Bronchial epithelial cell (primary cell): ENCODE results near the gene SAMD5. TPM values are rescaled to one million over a fixed set of nuclear protein-coding genes. Genes with fewer than 3 reads are reported as not detected.

ENCODE experiments used
- DNase-seq: peaks from one replicate; pipeline ENCODE4 v3.0.0-alpha.2; 2010; ENCODE audit warnings: low read depth
- FAIRE-seq: peaks from 2 replicates; lab custom pipeline; 2011; peaks lifted over from hg19 to GRCh38; lab: Jason Lieb, UNC
- H3K27me3 ChIP-seq: 2 replicates; pipeline ENCODE4 v1.5.1; 2011; ENCODE audit warnings: low read length; ENCODE audit not compliant: control insufficient read depth, insufficient read depth
- H3K36me3 ChIP-seq: 2 replicates; pipeline ENCODE4 v1.5.1; 2011; ENCODE audit warnings: low read length; ENCODE audit not compliant: control insufficient read depth, insufficient read depth
- H3K4me3 ChIP-seq: 2 replicates; pipeline ENCODE4 v1.5.1; 2011; ENCODE audit warnings: mild to moderate bottlenecking, low read depth, low read length, control low read depth
- total RNA-seq: library from RNA; depleted of rRNA; stranded (reverse); fragments of >200 nt; gene quantifications from 2 replicates; pipeline ENCODE4 v1.2.1, GENCODE V29; 2014
- TF ChIP-seq, protein P1 (sequence below): IDR thresholded peaks from 2 replicates; pipeline ENCODE4 v1.5.1; 2011; ENCODE audit warnings: mild to moderate bottlenecking, moderate library complexity, low read length, control low read depth, inconsistent platforms; ENCODE audit not compliant: insufficient read depth, severe bottlenecking

Gene SAMD5
- total RNA-seq, 1 donor from 2014 or later = 2.6 TPM

DNA sequence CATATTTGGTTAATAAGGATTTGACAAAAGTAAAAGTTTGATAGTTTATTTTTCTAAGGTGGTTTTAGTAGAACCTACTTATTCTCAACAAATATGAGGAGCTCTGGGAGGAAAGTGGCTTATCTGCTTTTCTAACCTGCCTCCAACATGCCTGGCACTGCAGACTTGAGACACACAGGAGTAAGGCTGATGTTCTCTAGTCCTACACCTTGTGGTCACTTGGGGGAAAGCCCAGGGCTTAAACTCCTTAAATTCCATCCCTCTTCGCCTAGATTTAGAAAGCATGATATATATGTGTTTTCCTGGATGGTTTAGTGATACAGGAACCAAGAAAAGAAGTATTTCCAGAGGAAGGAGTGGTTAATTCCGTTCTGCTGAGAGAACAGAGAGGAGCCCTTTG, 39.9 kb upstream of the SAMD5 start:
- TF ChIP-seq, protein P1, sequence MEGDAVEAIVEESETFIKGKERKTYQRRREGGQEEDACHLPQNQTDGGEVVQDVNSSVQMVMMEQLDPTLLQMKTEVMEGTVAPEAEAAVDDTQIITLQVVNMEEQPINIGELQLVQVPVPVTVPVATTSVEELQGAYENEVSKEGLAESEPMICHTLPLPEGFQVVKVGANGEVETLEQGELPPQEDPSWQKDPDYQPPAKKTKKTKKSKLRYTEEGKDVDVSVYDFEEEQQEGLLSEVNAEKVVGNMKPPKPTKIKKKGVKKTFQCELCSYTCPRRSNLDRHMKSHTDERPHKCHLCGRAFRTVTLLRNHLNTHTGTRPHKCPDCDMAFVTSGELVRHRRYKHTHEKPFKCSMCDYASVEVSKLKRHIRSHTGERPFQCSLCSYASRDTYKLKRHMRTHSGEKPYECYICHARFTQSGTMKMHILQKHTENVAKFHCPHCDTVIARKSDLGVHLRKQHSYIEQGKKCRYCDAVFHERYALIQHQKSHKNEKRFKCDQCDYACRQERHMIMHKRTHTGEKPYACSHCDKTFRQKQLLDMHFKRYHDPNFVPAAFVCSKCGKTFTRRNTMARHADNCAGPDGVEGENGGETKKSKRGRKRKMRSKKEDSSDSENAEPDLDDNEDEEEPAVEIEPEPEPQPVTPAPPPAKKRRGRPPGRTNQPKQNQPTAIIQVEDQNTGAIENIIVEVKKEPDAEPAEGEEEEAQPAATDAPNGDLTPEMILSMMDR = no peak

DNA sequence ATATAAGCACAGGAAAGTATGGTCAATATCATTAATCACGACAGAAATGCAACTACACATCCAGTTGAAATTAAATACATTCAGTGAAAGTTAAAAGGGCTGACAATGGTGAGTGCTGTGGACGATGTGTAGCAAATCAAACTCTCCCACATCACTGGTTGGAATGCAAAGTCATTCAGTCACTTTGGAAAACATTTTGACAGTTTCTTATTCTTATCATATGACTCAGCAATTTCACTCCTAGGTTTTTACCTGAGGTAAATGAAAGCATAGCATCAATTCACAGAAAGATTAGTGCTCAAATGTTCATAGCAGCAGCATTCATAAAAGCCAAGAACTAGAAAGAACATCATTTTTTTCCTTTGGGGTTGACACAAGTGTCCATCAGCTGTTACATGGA, 28.6 kb upstream of the SAMD5 start:
- FAIRE-seq = no peak
- peak; percentile 6 for DNase-seq
- no peak overlapping the region for H3K4me3 ChIP-seq
- TF ChIP-seq, protein P1 = no peak
- H3K36me3 ChIP-seq = no peaks in the 10 kb centered on the region
- H3K27me3 ChIP-seq = no peaks in the 10 kb centered on the region

More for the DNA sequence above, 39.9 kb upstream of the SAMD5 start:
- Histone ChIP-seq H3K36me3 (no peaks in the 10 kb centered on the region), H3K27me3 (no peaks in the 10 kb centered on the region), H3K4me3 (no peak overlapping the region)
- DNase-seq (no peak), FAIRE-seq (no peak)

DNA sequence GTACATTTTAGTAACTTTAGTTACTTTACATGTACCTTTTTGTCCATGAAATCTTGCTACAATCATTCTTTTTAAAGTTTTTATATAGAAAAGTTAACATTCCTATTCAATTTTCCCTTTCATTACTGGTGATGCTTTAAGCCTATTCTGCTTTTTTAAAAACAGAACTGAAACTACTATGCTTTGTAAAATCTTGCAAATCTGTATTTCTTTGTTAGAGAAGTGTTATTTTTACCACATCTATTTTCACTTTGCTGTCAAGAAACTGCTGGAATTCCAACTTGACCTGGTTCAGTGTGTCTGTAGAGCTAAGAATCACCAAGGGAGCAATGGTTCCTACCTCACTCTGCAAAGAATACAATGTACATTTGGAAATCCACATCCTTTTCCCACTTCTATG, 21.8 kb upstream of the SAMD5 start:
- Histone ChIP-seq H3K36me3 (no peaks in the 10 kb centered on the region), H3K4me3 (no peak overlapping the region), H3K27me3 (no peaks in the 10 kb centered on the region)
- FAIRE-seq (no peak), DNase-seq (no peak)
- TF ChIP-seq, protein P1 = no peak

DNA sequence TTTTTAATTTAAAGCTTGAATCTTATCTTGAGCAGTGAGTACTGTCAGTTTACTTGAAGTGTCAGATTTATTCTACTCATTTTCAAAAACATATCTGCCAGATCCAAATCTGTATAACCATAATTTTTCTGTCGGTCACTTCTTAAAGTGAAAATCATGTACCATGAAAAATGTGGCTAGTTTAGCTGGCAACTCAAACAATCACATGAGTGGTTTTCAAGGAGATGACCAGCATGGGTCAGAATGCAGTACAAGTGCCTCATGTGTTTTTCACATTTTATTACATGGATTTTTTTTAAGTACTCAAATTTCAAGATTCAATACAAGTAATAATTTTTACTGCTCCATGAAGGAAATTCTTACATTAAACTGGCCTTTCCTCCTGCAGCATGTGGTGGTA, 11.0 kb upstream of the SAMD5 start:
- no peaks in the 10 kb centered on the region for H3K36me3 ChIP-seq
- H3K4me3 ChIP-seq = no peak overlapping the region
- no peaks in the 10 kb centered on the region for H3K27me3 ChIP-seq
- FAIRE-seq (no peak), DNase-seq (no peak)
- TF ChIP-seq, protein P1 = no peak

DNA sequence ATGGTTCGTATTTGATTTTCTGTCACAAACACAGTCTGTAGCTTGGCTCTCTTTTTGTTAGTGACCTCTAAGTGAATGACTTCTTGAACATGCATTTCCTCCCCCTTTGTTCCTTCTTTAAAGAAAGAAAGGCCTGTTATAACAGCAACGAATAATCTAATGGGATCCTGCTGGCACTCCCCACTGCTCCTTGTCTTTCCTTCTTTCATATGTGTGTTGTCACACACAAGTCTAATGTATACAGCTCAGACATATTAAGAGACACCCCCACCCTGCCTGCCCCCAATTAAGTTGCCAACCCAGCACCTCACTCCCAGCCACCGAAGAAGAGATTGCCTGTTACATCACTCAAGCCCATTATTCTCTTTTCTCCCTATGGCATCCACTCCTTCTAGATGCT, 4.9 kb upstream of the SAMD5 start:
- DNase-seq (no peak), FAIRE-seq (no peak)
- no peaks in the 10 kb centered on the region for H3K27me3 ChIP-seq
- TF ChIP-seq, protein P1 = no peak
- no peaks in the 10 kb centered on the region for H3K36me3 ChIP-seq
- no peak overlapping the region for H3K4me3 ChIP-seq

DNA sequence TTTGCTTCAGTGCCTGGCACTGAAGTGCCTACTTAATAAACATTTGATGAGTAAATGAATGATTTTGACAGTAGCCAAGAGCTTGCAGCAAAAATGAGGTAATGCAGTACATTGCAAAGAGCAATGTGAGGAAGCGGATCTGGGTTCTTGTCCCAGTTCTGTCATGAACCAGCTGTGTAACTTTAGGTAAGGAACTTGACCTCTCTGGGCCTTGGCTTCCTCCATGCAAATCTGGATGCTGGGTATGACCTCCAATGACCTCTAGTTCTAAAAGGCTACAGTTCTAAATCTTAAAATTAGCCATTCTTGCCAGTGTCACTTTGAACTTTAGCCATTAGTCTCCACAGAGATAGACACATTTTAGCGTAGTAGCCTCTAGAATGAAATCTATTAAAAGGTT, 3.6 kb upstream of the SAMD5 start:
- DNase-seq (no peak), FAIRE-seq (no peak)
- H3K27me3 ChIP-seq = no peaks in the 10 kb centered on the region
- no peaks in the 10 kb centered on the region for H3K36me3 ChIP-seq
- TF ChIP-seq, protein P1 = no peak
- no peak overlapping the region for H3K4me3 ChIP-seq
